T-helper 1 cell treated with Interleukin-12 subunit alpha and Interleukin-12 subunit beta and Interleukin-4 antibody, amounts not matched to agents 30 ng/mL and 1 ng/mL, for 36 hours (primary cell): ENCODE measurements around the gene GRIP2. TPM values are rescaled to one million over a fixed set of nuclear protein-coding genes. Genes with fewer than 3 reads are reported as not detected.

ENCODE experiments used
- intact Hi-C: fragments of 100-400 bp; cut with micrococcal nuclease; formaldehyde crosslinking; loops from one replicate; pipeline ENCODE4 v1.15.1; 2024
- total RNA-seq: library from RNA; stranded (reverse); gene quantifications from 2 replicates; pipeline ENCODE4 v1.2.3, GENCODE V29; 2022

Gene GRIP2
- total RNA-seq: 0.05 and 0.10 TPM in 2 replicates

DNA sequence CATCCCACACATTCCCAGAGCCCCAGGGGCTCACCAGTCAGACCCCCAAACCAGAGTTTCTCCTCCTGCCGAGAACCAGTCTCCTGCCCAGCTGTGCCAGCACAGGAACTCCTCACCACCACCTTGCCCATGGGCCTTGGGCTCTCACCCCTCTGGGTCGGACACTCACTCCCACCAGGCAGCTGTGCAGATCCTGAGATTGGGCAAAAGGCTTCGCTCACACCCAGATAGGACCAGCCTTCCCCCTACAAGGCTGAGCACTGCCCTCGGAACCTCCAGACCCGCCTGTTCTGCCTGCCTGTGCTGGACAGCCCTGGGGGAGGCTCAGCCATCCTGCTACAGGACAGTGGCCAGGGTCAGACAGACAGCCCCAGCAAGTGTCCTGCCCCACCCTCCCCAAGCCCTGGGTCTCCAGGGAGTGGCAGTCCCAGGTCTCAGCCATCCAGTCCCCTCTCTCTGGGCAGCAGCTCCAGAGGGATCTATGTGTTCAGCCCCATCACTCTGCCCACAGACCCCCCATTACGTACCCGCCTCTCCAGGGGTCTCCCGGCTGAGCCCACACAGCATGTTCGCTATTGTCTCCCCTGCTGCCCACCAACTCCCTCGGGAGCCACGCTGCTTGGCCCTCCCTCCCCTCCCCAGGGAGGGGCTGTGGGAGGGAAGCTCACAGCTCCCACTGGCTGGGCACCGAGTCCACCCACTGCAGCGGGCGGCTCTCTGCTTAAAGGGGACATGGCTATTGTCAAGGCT lies at the start of gene GRIP2:
GRIP2 (minus strand) TSS at position 601 of the 750 bp plus-strand sequence; CDS start at position 567, 34 bp downstream.
- intact Hi-C loops: no loop called here

DNA sequence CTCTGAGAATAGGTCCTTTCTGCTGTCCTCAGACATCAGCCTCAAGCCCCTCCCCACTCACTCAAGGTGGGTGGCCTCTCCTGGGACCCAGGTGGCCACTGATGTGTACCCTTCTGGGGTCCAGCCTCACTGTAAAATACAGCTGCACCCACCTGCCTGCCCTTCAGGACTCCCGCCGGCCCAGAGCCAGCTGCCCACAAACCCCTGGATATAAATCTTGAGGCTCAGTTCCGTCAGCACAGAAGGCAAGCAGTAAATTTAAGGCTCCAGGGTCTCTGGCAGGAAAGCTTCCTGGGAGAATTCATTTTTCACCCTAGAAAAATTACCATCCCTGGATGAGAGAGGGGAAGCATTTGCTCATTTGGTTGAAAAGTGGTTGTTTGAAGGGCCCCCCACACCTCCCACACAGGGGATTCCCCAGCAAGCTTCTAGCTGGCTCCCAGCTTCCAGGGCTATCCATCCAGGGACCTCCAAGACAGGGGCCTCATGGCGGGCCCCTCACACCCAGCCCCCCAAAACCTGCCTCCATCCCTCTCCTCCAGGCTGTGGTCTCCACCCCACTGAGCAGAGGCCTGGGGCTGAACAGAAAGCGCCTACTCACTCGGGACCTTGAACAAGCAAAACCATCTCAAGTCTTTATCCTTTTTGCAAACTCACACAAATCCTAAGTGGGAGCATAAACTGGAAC lies 48.4 kb upstream of the GRIP2 start:
- intact Hi-C loops: no loop called here

- intact Hi-C loops: no loop called here
These were observed 47.7 kb upstream of the GRIP2 start for GRCh38 chr3:14587740-14588360.

DNA sequence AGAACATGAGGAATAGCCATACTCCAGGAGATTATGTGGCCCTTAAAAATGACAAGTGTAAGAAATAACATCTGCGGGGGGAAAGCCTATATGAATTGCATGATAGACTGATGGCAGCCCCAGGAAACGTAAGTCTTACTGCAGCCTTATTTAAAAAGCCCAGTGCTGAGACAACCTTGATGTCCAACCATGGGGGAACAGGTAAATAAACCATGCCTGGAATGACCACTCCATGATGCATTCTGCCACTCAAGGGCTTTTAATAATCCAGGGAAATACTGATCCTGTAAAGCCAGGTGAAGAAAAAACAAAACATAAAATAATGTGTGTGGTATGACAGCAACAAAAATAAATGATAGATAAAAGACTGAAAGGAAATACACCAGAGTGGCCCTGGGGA lies 46.5 kb upstream of the GRIP2 start:
- intact Hi-C loops: no loop called here

DNA sequence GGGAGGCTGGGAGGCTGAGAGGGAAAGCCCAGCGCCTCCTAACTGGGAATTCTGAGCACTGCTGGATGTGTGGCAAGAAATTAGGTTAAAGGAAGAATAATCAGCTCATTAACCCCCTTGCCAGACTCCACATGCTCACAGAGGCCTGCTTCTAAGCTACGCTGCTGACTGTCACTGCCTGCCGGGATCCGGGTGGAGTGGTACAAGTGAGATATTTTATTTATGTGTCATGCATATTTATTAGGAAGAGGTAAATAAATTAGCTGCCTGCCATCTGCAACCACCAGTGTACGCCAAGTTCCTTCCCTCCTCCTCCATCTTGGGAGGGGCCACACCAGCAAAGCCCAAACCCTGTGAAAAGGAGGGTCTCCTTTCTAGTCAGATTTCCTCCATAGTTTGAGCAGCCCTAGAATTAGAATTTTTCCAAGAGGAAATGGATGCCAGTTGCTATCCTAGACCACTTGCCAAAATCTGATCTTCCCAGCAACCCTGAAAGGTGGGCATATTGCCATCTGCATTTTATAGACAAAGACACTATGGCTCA lies 43.5 kb upstream of the GRIP2 start:
- intact Hi-C loops: no loop called here

DNA sequence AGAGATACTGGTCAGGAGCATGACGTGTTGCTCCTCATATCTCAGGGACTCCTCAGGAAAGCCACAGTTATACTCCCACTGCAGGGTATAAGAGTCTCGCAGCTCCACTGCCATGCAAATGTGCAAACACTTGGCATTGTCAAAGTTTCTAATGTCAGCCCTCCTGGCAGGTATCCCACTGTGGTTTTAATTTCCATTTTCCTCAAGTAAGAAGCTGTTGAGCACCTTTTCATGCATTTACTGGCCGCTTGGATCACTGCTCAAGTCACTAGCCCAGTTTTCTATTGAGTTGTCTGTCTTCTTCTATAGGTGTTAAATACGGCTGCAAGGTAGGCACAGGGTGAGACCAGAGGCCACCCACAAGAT lies 41.9 kb upstream of the GRIP2 start:
- intact Hi-C loops: no loop called here

- intact Hi-C loops: no loop called here
These were observed 41.3 kb upstream of the GRIP2 start for GRCh38 chr3:14581334-14582044.

GRCh38 chr3:14577897-14578296 lies 37.8 kb upstream of the GRIP2 start:
- intact Hi-C loops: no loop called here

GRCh38 chr3:14576163-14576562 lies 36.0 kb upstream of the GRIP2 start:
- intact Hi-C loops: no loop called here

GRCh38 chr3:14574183-14574582 lies 34.0 kb upstream of the GRIP2 start:
- intact Hi-C loops: no loop called here

DNA sequence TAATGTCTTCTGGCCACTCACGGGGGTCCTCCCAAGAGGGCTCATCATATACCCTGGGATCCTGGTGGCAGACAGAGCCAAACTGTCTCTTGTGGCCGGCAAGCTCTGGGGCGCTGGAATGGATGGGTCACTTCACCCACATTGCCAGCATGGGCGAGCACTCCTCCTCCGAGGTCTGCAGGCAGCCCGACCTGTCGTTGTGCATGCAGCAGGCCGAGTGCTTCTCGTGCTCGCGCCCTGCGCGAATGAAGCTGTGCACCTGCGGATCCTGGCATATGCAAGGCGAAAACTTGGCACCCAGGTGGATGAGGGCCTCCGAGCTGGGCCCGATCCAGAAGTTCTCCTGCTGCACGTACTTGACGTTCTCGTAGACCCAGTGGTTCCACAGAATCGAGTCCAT lies 33.6 kb upstream of the GRIP2 start:
- intact Hi-C loops: no loop called here

DNA sequence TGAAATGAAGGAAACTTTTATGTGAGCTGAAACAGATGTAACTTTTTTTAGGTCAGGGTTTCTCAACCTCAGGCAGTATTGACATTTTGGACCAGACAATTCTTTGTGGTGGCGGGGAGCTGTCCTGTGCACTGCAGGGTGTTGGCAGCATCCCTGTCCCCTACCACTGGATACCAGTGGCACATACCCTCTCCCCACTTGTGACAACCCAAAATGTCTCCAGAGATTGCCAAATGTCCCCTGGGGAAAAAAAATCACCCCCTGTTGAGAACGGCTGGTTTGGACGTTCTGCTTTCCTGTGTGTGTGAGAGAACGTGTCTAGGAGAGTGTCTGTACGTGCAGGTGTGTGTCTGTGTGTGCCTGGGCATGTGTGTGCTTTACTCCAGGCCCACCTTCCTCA lies 30.7 kb upstream of the GRIP2 start:
- intact Hi-C loops: no loop called here

- intact Hi-C loops: no loop called here
These were observed 29.9 kb upstream of the GRIP2 start for GRCh38 chr3:14570089-14570488.

GRCh38 chr3:14569474-14570000 lies 29.4 kb upstream of the GRIP2 start:
- intact Hi-C loops: no loop called here

- intact Hi-C loops: no loop called here
These were observed 28.1 kb upstream of the GRIP2 start for GRCh38 chr3:14568269-14568668.

DNA sequence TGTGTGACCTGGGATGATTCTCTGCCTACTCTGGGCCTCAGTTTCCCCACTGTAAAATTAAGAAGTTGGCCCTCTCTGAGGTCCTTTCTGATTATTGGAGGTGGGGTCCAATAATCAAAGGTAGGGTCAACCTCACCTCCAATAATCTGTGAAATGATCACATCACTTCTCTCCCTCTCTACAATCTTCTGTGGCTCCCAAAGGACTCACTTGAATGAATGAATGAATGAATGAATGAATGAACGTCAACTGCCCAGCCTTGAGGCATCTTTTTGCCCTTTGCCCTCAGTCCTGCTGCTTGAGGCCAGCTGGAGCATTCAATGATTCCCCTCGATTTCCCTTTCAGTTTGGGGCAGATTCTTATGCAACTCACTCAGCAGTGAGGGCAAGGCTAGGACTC lies 26.7 kb upstream of the GRIP2 start:
- intact Hi-C loops: no loop called here

DNA sequence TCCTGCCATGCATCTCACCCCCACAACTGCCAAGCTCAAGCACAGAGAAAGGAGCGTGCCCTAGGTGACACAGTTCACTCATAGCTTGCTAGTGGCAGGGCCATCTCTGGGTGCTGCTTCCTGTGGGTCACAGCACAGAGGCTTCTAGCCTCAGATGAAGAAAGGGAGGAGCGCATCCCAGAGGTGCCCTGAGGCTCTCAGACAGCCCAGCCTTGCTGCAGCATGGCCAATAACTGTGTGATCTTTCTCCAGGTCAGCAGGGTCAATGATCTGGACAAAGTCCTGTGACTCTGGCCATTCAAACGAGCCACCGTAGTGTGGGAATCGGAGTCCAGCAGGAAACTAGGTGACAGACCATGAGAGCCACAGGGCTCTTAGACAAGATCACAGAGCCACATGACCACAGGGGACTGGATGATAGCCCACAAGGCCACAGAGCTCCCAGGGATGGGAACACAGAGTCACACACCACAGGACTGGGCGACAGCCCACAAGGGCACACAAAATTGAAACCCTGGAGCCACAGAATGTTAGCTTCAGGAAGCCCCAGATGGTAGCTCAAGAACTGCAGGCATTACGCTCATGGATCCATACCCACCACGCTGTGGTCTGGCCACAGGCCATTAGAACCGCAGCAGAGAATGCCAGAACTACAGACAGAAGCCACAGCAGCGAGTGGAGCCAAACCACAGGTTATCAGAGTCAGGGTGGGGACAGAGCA lies 25.9 kb upstream of the GRIP2 start:
- intact Hi-C loops: no loop called here

DNA sequence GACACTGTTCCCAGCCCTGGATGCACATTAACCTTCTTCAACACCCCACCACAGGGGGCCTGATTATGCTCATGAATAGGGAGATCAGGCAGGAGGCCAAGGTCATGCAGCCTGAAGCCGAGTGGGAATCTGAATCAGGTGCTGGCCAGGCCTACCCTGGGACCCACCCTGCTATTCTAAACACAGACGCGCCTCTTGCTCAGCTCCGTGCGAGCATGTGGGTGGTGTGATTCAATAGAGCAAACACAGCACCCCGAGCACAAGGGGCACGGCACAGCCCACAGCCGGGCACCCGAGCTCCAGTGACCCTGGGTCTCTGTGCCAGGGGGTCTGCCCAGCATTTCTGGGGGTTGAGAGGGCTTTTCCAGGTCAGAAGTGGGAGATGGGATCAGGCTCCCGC lies 24.6 kb upstream of the GRIP2 start:
- intact Hi-C loops: no loop called here

- intact Hi-C loops: no loop called here
These were observed 23.9 kb upstream of the GRIP2 start for GRCh38 chr3:14563946-14564539.

DNA sequence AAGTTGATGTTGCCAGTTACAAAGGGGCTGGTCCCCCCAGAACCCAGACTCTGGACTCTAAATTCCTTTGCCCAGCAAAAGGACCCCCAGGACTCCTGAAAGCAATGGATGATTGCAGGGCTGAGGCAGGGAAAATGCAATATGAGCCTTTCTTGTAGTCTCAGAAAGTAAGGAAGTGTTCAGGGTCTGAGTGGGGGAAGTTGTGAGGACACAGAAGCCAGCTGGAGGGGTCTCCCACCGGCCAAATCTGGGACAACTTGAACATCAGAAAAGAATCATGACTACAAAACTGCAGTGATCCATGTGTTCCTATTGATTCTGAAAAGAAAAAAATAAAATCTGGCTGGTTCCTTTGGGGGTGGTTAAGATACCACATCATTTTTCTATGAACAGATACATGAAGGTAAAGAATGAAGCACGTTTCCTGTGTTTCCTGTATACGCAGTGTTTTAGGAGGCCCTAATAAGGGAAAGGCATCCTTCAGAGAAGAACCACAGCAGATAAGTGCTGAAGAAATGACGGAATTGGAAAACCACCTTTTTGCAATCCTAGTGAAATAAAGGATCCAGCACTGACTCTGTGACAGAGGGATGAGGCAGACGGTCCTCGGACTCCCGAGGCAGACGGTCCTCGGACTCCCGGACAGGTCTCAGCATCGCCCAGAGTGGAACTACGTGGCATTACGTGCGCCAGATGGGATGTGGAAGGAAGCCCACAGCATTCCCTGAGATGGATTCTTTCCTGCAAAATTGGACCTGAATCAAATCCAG lies 22.2 kb upstream of the GRIP2 start:
- intact Hi-C loops: no loop called here
